Stomach (tissue), 4 donors: ENCODE measurements around the gene DEFB132.

ENCODE experiments used
- POLR2A ChIP-seq, 4 donors: fragments of 450-650 bp; IDR thresholded peaks; one replicate each; pipeline ENCODE4 v1.6.1; 2016; ENCODE audit warnings: antibody characterized with exemption in 4 of 4, control low read depth in 2 of 4, mild to moderate bottlenecking in 1 of 4, moderate library complexity in 1 of 4
- POLR2AphosphoS5 ChIP-seq, 3 donors: sonication (generic); formaldehyde crosslinking; IDR thresholded peaks; one replicate each; pipeline ENCODE4 v1.6.1; 2016; ENCODE audit warnings: antibody characterized with exemption in 3 of 3
- TF ChIP-seq, protein P1 (sequence below), 7 experiments: fragments of 450-650 bp in 4 of 7; fragments of 200-600 bp in 3 of 7; sonication (generic) in 3 of 7; IDR thresholded peaks; one replicate each; pipeline ENCODE4 v1.5.1; 2016 to 2019; ENCODE audit warnings: antibody characterized with exemption in 7 of 7, control low read depth in 2 of 7, mild to moderate bottlenecking in 1 of 7

GRCh38 chr20:258269-258858, 840 bp downstream of the DEFB132 start:
- TF ChIP-seq, protein P1, sequence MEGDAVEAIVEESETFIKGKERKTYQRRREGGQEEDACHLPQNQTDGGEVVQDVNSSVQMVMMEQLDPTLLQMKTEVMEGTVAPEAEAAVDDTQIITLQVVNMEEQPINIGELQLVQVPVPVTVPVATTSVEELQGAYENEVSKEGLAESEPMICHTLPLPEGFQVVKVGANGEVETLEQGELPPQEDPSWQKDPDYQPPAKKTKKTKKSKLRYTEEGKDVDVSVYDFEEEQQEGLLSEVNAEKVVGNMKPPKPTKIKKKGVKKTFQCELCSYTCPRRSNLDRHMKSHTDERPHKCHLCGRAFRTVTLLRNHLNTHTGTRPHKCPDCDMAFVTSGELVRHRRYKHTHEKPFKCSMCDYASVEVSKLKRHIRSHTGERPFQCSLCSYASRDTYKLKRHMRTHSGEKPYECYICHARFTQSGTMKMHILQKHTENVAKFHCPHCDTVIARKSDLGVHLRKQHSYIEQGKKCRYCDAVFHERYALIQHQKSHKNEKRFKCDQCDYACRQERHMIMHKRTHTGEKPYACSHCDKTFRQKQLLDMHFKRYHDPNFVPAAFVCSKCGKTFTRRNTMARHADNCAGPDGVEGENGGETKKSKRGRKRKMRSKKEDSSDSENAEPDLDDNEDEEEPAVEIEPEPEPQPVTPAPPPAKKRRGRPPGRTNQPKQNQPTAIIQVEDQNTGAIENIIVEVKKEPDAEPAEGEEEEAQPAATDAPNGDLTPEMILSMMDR (IDR thresholded peaks at IDR 0.05) = no peak
- TF ChIP-seq POLR2A (IDR thresholded peaks at IDR 0.05) (no peak), POLR2AphosphoS5 (IDR thresholded peaks at IDR 0.05) (no peak)
